ENCODE results near the gene NRCAM.
A peak's percentile ranks its signal among the peaks of the same experiment; 100 is the strongest.

Gene NRCAM

GRCh38 chr7:108135446-108136190 lies 320.6 kb downstream of the NRCAM start:
- DNase-seq, result no peak

- no peak for DNase-seq
These were observed 321.8 kb downstream of the NRCAM start for GRCh38 chr7:108134486-108134885.

- no peak for DNase-seq
These were observed 323.5 kb downstream of the NRCAM start for GRCh38 chr7:108132551-108133265.

GRCh38 chr7:108130261-108130660 lies 326.0 kb downstream of the NRCAM start, which contains the start of gene LAMB4:
Gene LAMB4 (minus strand): TSS chr7:108130361. CDS start chr7:108123164, 7,197 bp downstream.
- no peak for DNase-seq

- no peak for DNase-seq
These were observed 326.9 kb downstream of the NRCAM start for GRCh38 chr7:108129018-108129965.

- no peak for DNase-seq
These were observed 327.7 kb downstream of the NRCAM start for GRCh38 chr7:108128514-108128913.

- no peak for DNase-seq
These were observed 328.8 kb downstream of the NRCAM start for GRCh38 chr7:108127461-108127860.

- no peak for DNase-seq
These were observed 331.4 kb downstream of the NRCAM start for GRCh38 chr7:108124820-108125219.

- no peak for DNase-seq
These were observed 334.1 kb downstream of the NRCAM start for GRCh38 chr7:108122181-108122580.

GRCh38 chr7:108120933-108121332 lies 335.3 kb downstream of the NRCAM start:
- no peak for DNase-seq

GRCh38 chr7:108120196-108120595 lies 336.0 kb downstream of the NRCAM start:
- no peak for DNase-seq

- DNase-seq, result no peak
These were observed 337.3 kb downstream of the NRCAM start for GRCh38 chr7:108118959-108119358.

- DNase-seq, result no peak
These were observed 342.0 kb downstream of the NRCAM start for GRCh38 chr7:108114117-108114841.

GRCh38 chr7:108112683-108113082 lies 343.6 kb downstream of the NRCAM start:
- DNase-seq, result no peak

- peak in 1 of 56 donors; percentile 28 for DNase-seq
These were observed 346.9 kb downstream of the NRCAM start for GRCh38 chr7:108109221-108109908.

GRCh38 chr7:108108131-108108530 lies 348.1 kb downstream of the NRCAM start:
- DNase-seq, result no peak

- DNase-seq, result no peak
These were observed 351.9 kb downstream of the NRCAM start for GRCh38 chr7:108104324-108104723.

GRCh38 chr7:108103558-108104298 lies 352.5 kb downstream of the NRCAM start:
- no peak for DNase-seq

- no peak for DNase-seq
These were observed 353.4 kb downstream of the NRCAM start for GRCh38 chr7:108102671-108103312.

All from amygdala (tissue), 56 donors.